ENCODE data around the gene TPCN2. TPM values are rescaled to one million over a fixed set of nuclear protein-coding genes. Genes with fewer than 3 reads are reported as not detected.

TPCN2 gene
- total and polyA plus RNA-seq, 2 donors from 2014 or later, result 12.9 to 22.4 TPM

- Histone ChIP-seq H3K9me3 (ENCODE audit: control insufficient read depth in 2 of 3, insufficient read depth in 1 of 3, low read length in 3 of 3) (peaks cover 0 to 7% (median 0%) of the 10 kb centered on the region in 3 donors), H3K27ac (ENCODE audit: low read depth in 2 of 2, low read length in 2 of 2) (peak overlapping the region; percentile 87 to 95), H3K4me3 (ENCODE audit: low read length in 3 of 3) (no peak overlapping the region), H3K27me3 (ENCODE audit: control insufficient read depth, insufficient read depth, low read length) (no peaks in the 10 kb centered on the region), H3K36me3 (ENCODE audit: control insufficient read depth in 2 of 3, insufficient read depth in 3 of 3, low read length in 3 of 3) (no peaks in the 10 kb centered on the region), H3K4me1 (ENCODE audit: control insufficient read depth in 2 of 3, insufficient read depth in 2 of 3, low read depth in 1 of 3, low read length in 3 of 3) (peaks cover 1 to 48% (median 32%) of the 10 kb centered on the region in 3 donors), H3K9ac (ENCODE audit: low read length in 3 of 3) (no peak overlapping the region)
- peak in 1 of 5 donors; percentile 74 for DNase-seq
- intact Hi-C loops (cut with DNase I), result no loop called here
- FAIRE-seq, result no peak
- TF ChIP-seq, protein P1, sequence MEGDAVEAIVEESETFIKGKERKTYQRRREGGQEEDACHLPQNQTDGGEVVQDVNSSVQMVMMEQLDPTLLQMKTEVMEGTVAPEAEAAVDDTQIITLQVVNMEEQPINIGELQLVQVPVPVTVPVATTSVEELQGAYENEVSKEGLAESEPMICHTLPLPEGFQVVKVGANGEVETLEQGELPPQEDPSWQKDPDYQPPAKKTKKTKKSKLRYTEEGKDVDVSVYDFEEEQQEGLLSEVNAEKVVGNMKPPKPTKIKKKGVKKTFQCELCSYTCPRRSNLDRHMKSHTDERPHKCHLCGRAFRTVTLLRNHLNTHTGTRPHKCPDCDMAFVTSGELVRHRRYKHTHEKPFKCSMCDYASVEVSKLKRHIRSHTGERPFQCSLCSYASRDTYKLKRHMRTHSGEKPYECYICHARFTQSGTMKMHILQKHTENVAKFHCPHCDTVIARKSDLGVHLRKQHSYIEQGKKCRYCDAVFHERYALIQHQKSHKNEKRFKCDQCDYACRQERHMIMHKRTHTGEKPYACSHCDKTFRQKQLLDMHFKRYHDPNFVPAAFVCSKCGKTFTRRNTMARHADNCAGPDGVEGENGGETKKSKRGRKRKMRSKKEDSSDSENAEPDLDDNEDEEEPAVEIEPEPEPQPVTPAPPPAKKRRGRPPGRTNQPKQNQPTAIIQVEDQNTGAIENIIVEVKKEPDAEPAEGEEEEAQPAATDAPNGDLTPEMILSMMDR (IDR thresholded peaks at IDR 0.05; ENCODE audit: borderline replicate concordance, extremely low read depth, insufficient read depth), result no peak
Measured at GRCh38 chr11:69116671-69117070, 67.9 kb downstream of the TPCN2 start.

GRCh38 chr11:69119190-69119589 is 70.5 kb downstream of the TPCN2 start:
- no peak overlapping the region for H3K4me3 ChIP-seq (ENCODE audit: low read length in 3 of 3)
- H3K36me3 ChIP-seq (ENCODE audit: control insufficient read depth in 2 of 3, insufficient read depth in 3 of 3, low read length in 3 of 3), result no peaks in the 10 kb centered on the region
- no peak overlapping the region for H3K9ac ChIP-seq (ENCODE audit: low read length in 3 of 3)
- no peak overlapping the region for H3K27ac ChIP-seq (ENCODE audit: low read depth in 2 of 2, low read length in 2 of 2)
- DNase-seq, result no peak
- H3K27me3 ChIP-seq (ENCODE audit: control insufficient read depth, insufficient read depth, low read length), result no peaks in the 10 kb centered on the region
- H3K9me3 ChIP-seq (ENCODE audit: control insufficient read depth in 2 of 3, insufficient read depth in 1 of 3, low read length in 3 of 3), result peaks cover 0 to 7% (median 0%) of the 10 kb centered on the region in 3 donors
- peaks cover 0 to 48% (median 48%) of the 10 kb centered on the region in 3 donors for H3K4me1 ChIP-seq (ENCODE audit: control insufficient read depth in 2 of 3, insufficient read depth in 2 of 3, low read depth in 1 of 3, low read length in 3 of 3)
- FAIRE-seq, result no peak
- intact Hi-C loops (cut with DNase I), result no loop called here
- TF ChIP-seq, protein P1 (IDR thresholded peaks at IDR 0.05; ENCODE audit: borderline replicate concordance, extremely low read depth, insufficient read depth), result no peak

- Histone ChIP-seq H3K4me1 (ENCODE audit: control insufficient read depth in 2 of 3, insufficient read depth in 2 of 3, low read depth in 1 of 3, low read length in 3 of 3) (peaks cover 0 to 40% (median 38%) of the 10 kb centered on the region in 3 donors), H3K27me3 (ENCODE audit: control insufficient read depth, insufficient read depth, low read length) (no peaks in the 10 kb centered on the region), H3K9me3 (ENCODE audit: control insufficient read depth in 2 of 3, insufficient read depth in 1 of 3, low read length in 3 of 3) (peaks cover 0 to 7% (median 0%) of the 10 kb centered on the region in 3 donors), H3K9ac (ENCODE audit: low read length in 3 of 3) (no peak overlapping the region), H3K36me3 (ENCODE audit: control insufficient read depth in 2 of 3, insufficient read depth in 3 of 3, low read length in 3 of 3) (no peaks in the 10 kb centered on the region), H3K4me3 (ENCODE audit: low read length in 3 of 3) (no peak overlapping the region), H3K27ac (ENCODE audit: low read depth in 2 of 2, low read length in 2 of 2) (no peak overlapping the region)
- TF ChIP-seq, protein P1 (IDR thresholded peaks at IDR 0.05; ENCODE audit: borderline replicate concordance, extremely low read depth, insufficient read depth), result no peak
- DNase-seq, result peak in 1 of 5 donors; percentile 68
- no peak for FAIRE-seq
- intact Hi-C loops (cut with DNase I), result no loop called here
Measured at GRCh38 chr11:69120096-69120875, 71.6 kb downstream of the TPCN2 start.
